ENCODE measurements around the gene RHBDF1.

RHBDF1 gene

GRCh38 chr16:102060-102855 is 29.8 kb upstream of the RHBDF1 start:
- no peak for ATAC-seq

GRCh38 chr16:101586-101985 is 29.2 kb upstream of the RHBDF1 start:
- no peak for ATAC-seq
- H3K36me3 Mint-ChIP-seq = peaks cover 90% of the 10 kb centered on the region

More at GRCh38 chr16:102060-102855, 29.8 kb upstream of the RHBDF1 start:
- peaks cover 23% of the 10 kb centered on the region for H3K4me1 Mint-ChIP-seq
- peak overlapping the region; percentile 45 for H3K27ac Mint-ChIP-seq
- H3K9me3 Mint-ChIP-seq = no peaks in the 10 kb centered on the region
- H3K4me3 Mint-ChIP-seq = no peak overlapping the region
- peaks cover 91% of the 10 kb centered on the region for H3K36me3 Mint-ChIP-seq
- no peak for DNase-seq (ENCODE audit: low spot score in 2 of 2)

GRCh38 chr16:100989-101388 is 28.6 kb upstream of the RHBDF1 start:
- Mint-ChIP-seq H3K9me3 (no peaks in the 10 kb centered on the region), H3K4me1 (peaks cover 22% of the 10 kb centered on the region)
- DNase-seq (ENCODE audit: low spot score in 2 of 2) = no peak

More at GRCh38 chr16:101586-101985, 29.2 kb upstream of the RHBDF1 start:
- H3K9me3 Mint-ChIP-seq = no peaks in the 10 kb centered on the region
- DNase-seq (ENCODE audit: low spot score in 2 of 2) = no peak
- no peak overlapping the region for H3K27ac Mint-ChIP-seq
- peaks cover 22% of the 10 kb centered on the region for H3K4me1 Mint-ChIP-seq
- no peak overlapping the region for H3K4me3 Mint-ChIP-seq

GRCh38 chr16:97822-98221 is 25.4 kb upstream of the RHBDF1 start:
- Mint-ChIP-seq H3K9me3 (no peaks in the 10 kb centered on the region), H3K4me1 (peaks cover 22% of the 10 kb centered on the region), H3K27ac (peak overlapping the region; percentile 83), H3K4me3 (no peak overlapping the region), H3K36me3 (peaks cover 70% of the 10 kb centered on the region)
- DNase-seq (ENCODE audit: low spot score in 2 of 2) (no peak), ATAC-seq (no peak)

More at GRCh38 chr16:100989-101388, 28.6 kb upstream of the RHBDF1 start:
- Mint-ChIP-seq H3K4me3 (no peak overlapping the region), H3K27ac (no peak overlapping the region), H3K36me3 (peaks cover 86% of the 10 kb centered on the region)
- ATAC-seq = no peak

- Mint-ChIP-seq H3K27ac (peak overlapping the region; percentile 83), H3K9me3 (no peaks in the 10 kb centered on the region), H3K4me3 (no peak overlapping the region), H3K4me1 (peaks cover 17% of the 10 kb centered on the region), H3K36me3 (peaks cover 70% of the 10 kb centered on the region)
- peak; percentile 93 for ATAC-seq
- DNase-seq (ENCODE audit: low spot score in 2 of 2) = peak; percentile 95 to 96
These were observed 24.5 kb upstream of the RHBDF1 start for GRCh38 chr16:96935-97381.

GRCh38 chr16:94918-95265 is 22.5 kb upstream of the RHBDF1 start:
- Mint-ChIP-seq H3K36me3 (peaks cover 63% of the 10 kb centered on the region), H3K4me3 (no peak overlapping the region), H3K9me3 (no peaks in the 10 kb centered on the region), H3K4me1 (peaks cover 11% of the 10 kb centered on the region), H3K27ac (no peak overlapping the region)
- no peak for ATAC-seq
- no peak for DNase-seq (ENCODE audit: low spot score in 2 of 2)

GRCh38 chr16:92431-93339 is 20.3 kb upstream of the RHBDF1 start:
- H3K36me3 Mint-ChIP-seq = peaks cover 61% of the 10 kb centered on the region
- H3K27ac Mint-ChIP-seq = peak overlapping the region; percentile 26

GRCh38 chr16:91484-91883 is 19.1 kb upstream of the RHBDF1 start:
- H3K9me3 Mint-ChIP-seq = no peaks in the 10 kb centered on the region
- H3K36me3 Mint-ChIP-seq = peaks cover 63% of the 10 kb centered on the region
- DNase-seq (ENCODE audit: low spot score in 2 of 2) (no peak), ATAC-seq (no peak)
- no peaks in the 10 kb centered on the region for H3K4me1 Mint-ChIP-seq
- H3K4me3 Mint-ChIP-seq = no peak overlapping the region
- H3K27ac Mint-ChIP-seq = no peak overlapping the region

More at GRCh38 chr16:92431-93339, 20.3 kb upstream of the RHBDF1 start:
- no peak for DNase-seq (ENCODE audit: low spot score in 2 of 2)
- Mint-ChIP-seq H3K4me3 (no peak overlapping the region), H3K4me1 (peaks cover 9% of the 10 kb centered on the region), H3K9me3 (no peaks in the 10 kb centered on the region)
- ATAC-seq = no peak

- no peak for ATAC-seq
- Mint-ChIP-seq H3K4me3 (no peak overlapping the region), H3K36me3 (peaks cover 70% of the 10 kb centered on the region), H3K27ac (no peak overlapping the region), H3K4me1 (peaks cover 12% of the 10 kb centered on the region), H3K9me3 (no peaks in the 10 kb centered on the region)
- DNase-seq (ENCODE audit: low spot score in 2 of 2) = no peak
These were observed 17.2 kb upstream of the RHBDF1 start for GRCh38 chr16:89391-90302.

- H3K4me1 Mint-ChIP-seq = peaks cover 23% of the 10 kb centered on the region
- H3K9me3 Mint-ChIP-seq = no peaks in the 10 kb centered on the region
- no peak for DNase-seq (ENCODE audit: low spot score in 2 of 2)
- H3K4me3 Mint-ChIP-seq = no peak overlapping the region
- H3K27ac Mint-ChIP-seq = no peak overlapping the region
- peaks cover 77% of the 10 kb centered on the region for H3K36me3 Mint-ChIP-seq
- ATAC-seq = no peak
These were observed 16.2 kb upstream of the RHBDF1 start for GRCh38 chr16:88613-89012.

GRCh38 chr16:86483-86952 is 14.1 kb upstream of the RHBDF1 start:
- peaks cover 75% of the 10 kb centered on the region for H3K36me3 Mint-ChIP-seq
- ATAC-seq (no peak), DNase-seq (ENCODE audit: low spot score in 2 of 2) (no peak)
- peak overlapping the region; percentile 74 for H3K27ac Mint-ChIP-seq
- H3K4me3 Mint-ChIP-seq = no peak overlapping the region
- H3K4me1 Mint-ChIP-seq = peaks cover 35% of the 10 kb centered on the region
- H3K9me3 Mint-ChIP-seq = no peaks in the 10 kb centered on the region

GRCh38 chr16:85865-86264 is 13.4 kb upstream of the RHBDF1 start:
- Mint-ChIP-seq H3K4me3 (no peak overlapping the region), H3K27ac (peak overlapping the region; percentile 74), H3K36me3 (peaks cover 77% of the 10 kb centered on the region), H3K9me3 (no peaks in the 10 kb centered on the region), H3K4me1 (peaks cover 35% of the 10 kb centered on the region)
- ATAC-seq = no peak
- no peak for DNase-seq (ENCODE audit: low spot score in 2 of 2)

- Mint-ChIP-seq H3K9me3 (no peaks in the 10 kb centered on the region), H3K36me3 (peaks cover 77% of the 10 kb centered on the region), H3K4me1 (peaks cover 35% of the 10 kb centered on the region), H3K4me3 (peak overlapping the region; percentile 48), H3K27ac (peak overlapping the region; percentile 88)
- ATAC-seq (no peak), DNase-seq (ENCODE audit: low spot score in 2 of 2) (no peak)
These were observed 13.0 kb upstream of the RHBDF1 start for GRCh38 chr16:85407-85782.

GRCh38 chr16:84718-85406 is 12.4 kb upstream of the RHBDF1 start:
- H3K4me3 Mint-ChIP-seq = peak overlapping the region; percentile 48
- H3K27ac Mint-ChIP-seq = peak overlapping the region; percentile 88
- H3K9me3 Mint-ChIP-seq = no peaks in the 10 kb centered on the region
- peaks cover 37% of the 10 kb centered on the region for H3K4me1 Mint-ChIP-seq
- ATAC-seq (peak; percentile 95), DNase-seq (ENCODE audit: low spot score in 2 of 2) (peak; percentile 56 to 81)
- H3K36me3 Mint-ChIP-seq = peaks cover 77% of the 10 kb centered on the region
